ENCODE data around the gene CA10.

Gene CA10

DNA sequence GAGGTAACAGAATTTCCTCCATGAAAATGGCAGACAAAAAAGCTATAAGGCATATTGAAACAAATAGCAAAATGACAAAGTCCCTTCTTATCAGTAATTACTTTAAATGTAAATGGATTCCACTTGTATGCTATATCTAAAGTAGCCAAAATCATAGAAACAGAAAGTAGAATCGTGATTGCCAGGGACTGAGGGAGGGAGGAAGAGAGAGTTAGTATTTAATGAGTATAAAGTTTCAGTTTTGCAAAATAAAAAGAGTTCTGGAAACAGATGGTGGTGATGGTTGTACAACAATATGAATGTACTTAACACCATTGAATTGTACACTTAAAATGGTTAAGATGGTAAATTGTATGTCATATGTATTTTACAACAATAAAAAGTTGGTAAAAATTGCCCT, 407.4 kb downstream of the CA10 start:
- DNase-seq: no peak

DNA sequence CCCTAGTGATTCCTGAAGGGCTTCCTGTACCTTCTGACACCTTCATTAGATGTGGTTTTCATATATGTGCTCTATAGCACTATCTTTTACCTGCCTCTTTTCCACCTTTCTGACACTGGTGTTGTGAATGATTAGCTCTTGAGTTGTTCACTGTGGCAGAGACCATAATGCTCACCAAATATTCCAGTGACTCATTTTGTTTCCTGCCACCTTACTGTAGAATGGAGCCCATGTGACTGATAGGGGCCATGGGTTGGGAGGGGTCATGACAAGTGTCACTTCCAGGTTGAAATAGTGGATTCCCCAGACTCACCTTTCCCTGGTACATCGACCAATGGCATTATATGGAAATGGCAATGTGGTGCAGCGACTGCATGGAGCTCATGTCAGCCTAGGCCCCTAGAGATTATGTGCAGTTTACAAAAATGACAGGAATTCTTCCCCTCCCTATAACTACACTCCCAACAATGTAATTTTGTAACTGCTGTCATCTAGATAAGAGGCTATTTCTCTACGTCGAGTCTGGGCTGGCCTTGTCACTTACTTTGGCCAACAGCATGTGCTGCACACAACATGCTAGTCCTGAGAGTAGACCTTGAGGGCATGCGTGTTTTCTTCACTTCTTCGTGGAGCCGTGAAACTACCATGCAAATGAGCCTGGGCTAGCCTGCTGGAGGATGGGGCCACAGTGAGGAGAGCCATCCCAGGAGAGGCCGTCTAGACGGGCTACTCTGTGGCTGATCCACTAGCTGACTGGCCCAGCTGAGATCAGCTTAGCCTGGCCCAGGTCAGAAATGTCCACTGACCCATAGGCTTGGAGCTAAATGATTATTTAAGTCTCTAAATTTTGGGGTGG, 409.5 kb downstream of the CA10 start:
- DNase-seq: no peak

DNA sequence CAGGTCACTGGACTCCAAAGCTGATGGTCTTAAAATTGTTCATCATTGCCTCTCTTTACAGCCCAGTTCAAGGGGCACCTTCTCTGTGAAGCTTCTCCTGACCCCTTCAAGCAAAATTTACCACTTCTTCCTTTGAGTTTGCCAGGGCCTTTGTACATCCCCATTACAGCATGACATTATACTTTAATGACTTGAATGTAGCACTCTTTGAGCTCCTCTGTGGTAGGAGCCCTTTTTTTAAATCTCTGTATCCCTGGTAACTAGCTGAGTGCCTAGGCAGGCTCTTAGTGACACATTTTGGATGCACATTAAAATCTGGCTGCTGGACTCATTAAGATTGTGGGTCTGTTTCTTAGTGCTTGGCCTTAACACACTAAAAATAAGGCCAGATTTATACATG, 412.1 kb downstream of the CA10 start:
- DNase-seq: no peak

DNA sequence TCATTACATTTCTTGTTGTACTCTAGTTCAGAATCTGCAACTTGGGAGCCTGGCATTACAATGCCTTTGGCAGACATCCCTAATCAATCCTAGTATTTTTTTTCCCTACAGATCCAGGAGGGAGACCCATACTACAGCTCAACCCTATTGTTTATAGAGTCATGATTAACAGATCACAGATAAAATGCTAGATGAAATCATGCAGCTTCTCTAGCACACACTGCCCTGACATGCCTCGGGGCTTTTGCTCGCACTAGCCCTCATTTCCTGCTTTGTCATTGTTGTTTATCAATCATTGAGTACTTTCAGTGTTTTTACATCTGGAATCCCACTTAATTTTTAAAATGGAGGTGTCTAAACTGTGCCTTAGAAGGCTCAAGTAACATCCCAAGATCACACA, 412.5 kb downstream of the CA10 start:
- DNase-seq: no peak

DNA sequence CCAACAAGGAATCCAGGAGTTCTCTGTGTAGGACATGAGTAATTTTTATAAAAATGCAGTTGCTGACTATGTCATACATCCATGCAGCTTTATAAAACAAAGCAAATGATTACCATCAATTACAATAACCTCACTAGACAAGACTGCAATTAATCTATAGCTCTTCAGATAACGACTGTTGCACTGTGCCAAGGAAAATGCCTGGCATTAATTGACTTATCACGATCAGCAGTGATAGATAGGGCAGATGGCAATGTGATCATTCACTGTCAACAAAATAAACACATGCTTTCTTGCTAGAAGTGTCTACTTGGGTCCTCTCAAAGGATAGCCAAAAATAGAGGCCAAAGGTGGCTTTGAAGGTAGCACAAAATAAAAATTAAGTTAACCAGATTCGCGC, 415.0 kb downstream of the CA10 start:
- DNase-seq: no peak

DNA sequence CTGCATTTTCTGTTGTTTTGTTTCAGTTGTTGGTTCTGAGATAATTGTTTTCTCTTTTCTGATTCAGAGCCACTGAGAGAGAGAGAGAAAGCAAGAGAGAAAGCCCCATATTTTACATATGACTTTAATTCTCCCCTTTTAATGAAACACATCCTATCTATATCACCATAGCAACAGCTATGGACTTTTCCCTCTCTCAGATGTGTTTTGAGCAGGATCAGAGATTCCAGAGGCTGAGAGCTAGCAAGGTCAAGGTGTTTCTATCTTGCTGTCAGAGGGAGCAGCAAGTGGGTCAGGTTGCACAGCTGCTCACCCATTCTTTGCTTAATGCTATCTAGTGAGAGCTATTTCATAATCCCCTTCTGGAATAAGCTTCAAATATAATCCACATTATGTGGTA, 415.9 kb downstream of the CA10 start:
- DNase-seq: no peak

DNA sequence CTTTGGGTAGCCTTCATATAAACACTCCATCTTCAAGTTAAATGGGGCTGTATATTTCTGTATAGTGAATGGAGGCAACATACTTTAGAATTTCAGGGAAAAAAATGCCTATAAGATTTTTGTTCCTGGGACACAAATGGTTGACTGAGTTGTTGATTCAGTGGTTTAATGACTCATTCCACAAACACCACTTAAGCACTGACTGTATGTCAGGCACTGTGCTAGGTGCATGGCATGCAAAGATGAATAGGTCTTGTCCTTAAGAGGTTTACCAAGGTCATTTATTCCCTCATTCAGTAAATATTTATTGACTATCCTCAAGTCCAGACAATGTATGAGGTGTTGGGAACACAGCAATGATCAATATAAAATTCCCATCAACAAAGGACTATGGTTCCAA, 417.1 kb downstream of the CA10 start:
- DNase-seq: no peak

DNA sequence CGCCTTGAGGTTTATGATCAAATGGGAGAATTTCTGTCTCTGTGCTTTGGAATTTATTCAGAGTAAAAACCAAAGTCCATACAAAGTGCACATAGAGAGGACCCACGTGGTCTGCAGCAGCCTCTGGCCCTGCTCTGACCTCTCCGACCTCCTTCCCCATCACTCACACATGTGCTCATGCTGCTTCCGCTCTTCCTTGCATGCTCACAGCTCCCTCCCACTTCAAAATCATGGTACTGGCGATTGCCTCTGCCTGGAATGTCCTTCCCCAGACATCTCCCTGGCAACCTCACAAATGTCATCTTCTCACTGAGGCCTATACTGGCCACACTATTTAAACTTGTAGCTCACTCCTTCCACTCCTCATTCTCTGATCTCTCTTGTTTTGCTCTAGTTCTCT, 418.0 kb downstream of the CA10 start:
- DNase-seq: no peak

DNA sequence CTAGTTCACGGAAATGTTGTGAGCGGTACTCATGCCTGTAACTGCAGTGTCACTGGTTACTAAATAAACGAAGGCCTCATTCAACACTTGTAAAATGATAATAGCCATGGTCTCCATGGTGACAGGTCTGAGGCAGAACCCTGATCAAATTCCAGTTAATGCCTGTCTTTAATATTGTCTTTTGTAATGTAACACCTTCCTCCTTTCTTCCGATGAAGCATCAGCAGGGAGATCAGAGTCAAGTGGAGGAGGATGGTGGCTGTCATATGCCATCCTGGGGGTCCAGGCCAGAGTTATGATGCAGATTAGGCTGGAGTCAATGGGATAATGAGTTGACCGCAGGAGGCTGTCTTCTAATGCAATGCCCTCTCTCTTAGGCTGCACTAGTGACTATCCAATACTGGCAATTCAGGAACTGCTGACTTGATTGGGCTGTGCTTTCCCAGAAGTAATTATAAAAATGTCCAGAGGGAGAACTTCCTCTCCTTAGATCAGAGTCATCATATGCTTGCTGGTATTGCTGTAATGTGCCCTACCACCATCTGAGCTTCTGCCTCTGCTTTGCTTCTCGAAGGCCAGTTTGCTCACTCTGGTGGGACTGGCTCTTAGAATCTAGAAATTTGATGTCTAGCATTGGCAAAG, 419.1 kb downstream of the CA10 start:
- DNase-seq: no peak

DNA sequence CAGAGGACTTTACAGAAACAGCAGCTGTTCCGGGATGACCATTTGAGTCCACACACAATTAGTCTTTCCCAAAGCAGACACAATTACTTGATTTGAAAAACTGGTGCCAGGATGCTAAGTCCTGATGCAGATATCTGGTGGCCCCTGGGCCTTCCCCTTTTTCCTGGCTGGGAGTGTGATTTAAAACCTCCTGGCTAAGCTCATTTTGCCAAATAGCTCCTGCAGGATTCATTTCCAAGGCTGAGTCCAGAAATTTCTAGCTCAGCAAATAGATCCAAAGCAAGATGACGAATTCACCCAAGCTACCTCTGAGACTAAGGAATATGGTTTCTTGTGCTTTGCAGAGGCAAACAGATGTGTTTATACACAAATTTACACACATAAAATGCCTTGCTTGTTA, 422.2 kb downstream of the CA10 start:
- no peak for DNase-seq

DNA sequence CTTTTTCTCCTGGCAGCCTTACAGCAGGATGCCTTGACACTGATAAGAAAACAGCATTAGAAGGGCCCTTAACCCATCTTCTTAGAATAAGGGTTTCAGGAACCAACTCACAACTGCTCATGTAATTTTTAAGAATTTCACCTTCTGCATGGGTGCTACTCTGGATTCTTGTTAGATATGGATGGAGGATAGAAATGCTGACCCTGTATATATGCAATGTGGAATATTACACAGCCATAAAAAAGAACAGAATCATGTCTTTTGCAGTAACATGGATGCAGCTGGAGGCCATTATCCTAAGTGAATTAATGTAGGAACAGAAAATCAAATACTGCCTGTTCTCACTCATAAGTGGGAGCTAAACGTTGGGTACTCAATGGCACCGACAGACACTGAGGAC, 423.5 kb downstream of the CA10 start:
- DNase-seq: no peak

DNA sequence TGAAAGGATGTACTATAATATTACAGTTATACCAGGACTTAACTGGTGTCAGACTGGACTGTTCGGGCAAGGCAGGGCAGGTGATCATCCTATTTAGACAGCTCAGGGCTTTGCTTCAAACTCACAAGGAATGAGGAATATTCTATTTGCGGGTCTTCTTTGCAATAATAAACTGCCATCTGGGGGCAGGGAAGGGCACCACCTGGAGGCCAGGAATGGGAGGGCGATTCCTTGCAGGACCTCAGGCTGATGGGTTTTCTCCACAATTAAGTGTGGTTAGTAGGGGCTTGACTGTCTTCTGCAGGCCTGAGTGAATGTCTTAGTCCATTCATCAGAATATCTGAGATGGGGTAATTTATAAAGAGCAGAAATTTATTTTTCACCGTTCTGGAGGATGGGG, 424.1 kb downstream of the CA10 start:
- no peak for DNase-seq

DNA sequence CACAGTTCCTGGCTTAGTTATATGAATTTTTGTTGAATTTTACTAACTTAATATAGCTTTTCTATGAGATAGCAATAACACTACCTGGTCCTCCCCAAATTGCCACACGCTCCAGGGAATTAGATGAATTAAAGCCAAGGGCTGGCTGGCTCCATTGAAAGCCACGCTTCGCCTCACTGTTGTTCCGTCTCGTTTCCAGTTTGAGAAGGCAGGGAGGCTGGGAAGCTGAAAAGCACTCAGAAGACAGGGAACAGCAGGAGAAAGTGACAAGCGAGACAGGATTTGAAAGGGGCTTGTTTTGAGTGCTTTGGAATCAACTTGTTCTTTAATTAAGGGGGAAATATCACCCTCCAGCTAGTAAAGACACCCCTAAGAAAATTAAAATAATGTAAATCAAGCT, 425.3 kb downstream of the CA10 start:
- no peak for DNase-seq

DNA sequence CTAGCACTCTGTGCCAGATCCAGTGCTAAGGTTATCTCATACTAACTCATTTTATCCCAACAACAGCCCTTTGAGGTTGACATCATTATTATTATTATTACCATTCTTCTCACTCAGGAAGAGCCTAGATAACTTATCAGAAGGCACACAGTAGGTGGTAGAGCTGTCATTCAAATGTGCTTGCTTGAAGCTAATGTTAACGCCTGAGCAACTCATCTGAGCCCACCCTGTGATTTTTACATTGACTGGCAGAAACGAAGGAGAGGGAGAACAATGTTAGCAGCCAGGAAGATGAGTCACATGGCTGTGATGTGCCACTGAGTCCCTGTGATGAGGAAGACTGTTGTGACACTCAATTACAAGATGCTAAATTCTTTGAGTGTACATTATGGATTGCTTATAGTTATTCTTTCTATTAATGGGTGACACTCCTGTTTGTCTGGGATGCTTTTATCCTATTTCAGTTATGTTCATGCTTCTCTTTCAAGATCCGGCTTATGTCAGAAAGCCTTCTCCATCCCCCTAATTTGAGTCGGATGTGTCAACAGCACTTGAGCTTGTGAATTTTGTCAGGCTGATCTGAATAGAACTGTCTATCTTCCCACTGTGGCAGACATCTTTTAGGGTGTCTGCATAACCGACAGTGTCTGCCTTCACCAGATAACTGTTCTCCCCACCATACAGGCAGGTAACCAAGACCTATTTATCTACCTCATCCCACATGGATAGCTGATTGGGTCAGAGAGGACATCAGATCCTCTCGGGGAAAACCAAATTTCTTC, 426.4 kb downstream of the CA10 start:
- no peak for DNase-seq

DNA sequence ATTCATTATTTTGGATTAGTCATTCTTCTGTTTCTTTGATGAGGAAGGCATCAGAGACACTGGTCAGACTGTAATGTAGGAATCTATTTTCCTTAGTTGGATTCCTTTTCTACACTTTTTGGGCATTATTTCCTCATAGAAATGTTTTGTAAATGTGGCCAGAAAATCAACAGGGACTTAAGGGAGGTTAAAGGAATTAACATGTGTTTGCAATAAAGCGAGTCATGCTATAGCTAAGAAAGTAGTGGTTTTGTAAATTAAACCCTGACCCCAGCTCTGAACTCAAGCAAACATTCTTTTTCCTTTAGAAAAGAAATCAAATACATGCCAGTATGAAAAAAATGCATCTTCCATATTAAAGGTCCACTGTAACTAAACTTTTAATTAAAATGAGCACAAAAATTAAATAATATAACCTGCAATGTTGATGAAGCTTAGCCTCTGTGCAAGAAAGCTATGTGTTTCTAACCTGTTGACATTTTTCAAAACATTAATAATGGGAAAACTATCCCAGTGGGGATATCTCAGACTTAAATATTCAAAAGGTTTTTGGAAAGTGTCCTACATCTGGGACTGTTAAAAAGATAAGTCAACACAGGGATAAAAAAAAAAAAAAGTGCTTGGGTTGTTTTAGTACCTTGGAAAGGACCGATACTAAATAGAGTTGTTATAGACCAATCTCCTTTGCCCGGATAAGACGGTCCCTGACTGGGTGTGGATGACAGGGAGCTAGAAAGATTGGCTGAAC, 428.0 kb downstream of the CA10 start:
- no peak for DNase-seq

DNA sequence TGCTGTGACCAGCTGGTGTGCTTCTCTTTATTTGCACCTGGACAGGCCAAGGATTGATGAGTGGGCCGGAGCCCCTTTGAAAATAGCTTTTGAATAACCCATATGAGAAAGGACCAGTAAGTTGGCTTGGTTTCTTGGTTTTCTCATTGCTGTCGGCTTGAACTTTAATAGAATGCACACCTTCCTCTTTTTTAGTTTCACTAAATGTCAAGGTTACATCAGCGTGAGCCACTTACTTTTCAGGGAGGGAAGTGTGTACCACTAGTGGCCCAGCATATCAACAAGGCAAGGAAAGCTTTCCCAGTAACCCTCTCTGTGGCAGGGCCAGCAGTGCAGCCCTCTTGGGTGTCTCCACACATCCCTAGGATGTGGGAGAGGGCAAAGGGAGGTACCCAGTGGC, 433.3 kb downstream of the CA10 start:
- DNase-seq: no peak

DNA sequence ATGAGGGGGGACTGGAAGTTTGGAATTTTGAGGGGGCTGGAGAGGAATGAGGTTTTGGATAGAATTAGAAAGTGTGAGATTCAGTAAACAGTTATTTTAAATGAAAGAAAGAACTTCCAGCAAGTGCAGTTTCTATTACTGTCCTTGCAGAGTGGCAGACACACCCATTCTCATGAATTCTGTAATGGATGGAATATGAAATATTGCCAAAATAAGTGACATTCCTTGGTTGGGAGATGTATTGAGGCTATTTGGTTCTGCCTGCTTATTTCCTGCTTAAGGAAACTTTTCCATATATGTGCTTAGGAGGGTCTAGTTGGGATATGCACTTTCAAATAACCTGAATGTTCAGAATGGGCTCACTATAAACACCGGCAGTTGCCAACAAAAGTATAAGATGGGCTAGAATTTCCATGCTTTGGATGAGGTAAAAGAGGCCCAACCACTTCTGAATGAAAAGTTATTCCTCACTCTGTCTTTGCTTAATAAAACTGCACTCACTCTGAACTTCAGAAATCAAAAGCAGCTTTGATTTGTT, 434.4 kb downstream of the CA10 start:
- DNase-seq: no peak

DNA sequence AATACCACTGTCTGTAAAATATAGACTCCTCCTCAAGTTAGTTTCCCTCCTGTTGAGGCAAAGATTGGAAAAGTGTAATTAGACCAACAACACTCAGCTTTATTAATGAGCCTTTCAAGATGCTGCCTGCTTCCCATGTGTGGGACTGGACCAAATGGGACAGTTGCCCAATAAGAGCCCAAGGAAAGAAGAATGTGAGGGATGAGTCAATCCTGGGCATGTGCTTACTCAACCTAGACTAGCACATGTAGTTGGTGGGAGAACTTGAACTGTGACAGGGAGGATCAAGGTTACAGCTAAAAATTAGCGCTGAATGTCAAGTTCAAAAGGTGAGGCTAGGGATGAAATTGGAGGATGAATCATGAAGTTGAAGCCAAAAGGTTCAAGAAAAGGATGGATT, 435.5 kb downstream of the CA10 start:
- no peak for DNase-seq

DNA sequence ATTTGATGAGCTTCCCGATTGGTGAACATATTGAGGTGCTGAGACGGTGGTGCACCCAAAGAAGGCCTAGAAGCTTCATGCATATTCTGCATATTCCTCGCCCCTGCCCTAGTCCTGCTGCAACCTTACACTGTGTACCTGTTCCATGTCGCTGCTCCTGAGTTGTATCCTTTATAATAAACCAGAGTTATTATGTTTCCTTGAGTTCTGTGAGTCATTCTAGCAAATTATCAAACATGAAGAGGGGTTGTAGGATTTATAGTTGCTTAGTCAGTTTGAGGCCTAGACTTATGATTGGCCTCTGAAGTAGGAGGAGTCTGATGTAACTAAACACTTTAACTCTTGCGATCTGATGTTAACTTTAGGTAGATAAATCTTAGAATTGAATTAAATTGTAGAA, 436.8 kb downstream of the CA10 start:
- DNase-seq: no peak

DNA sequence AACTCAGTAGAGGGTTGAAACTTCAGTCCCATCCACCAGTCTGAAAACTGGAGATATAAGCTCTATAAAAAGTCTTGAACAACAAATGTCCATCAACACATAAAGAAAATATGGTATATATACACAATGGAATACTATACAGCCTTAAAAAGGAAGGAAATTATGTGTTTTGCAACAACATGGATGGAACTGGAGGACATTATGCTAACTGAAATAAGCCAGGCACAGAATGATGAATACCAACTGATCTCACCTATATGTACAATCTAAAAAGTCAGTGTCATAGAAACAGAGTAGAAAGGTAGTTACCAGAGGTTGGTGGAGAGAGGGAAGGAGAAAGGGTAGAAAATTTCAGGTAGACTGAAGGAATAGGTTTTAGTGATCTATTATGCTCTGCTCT, 438.1 kb downstream of the CA10 start:
- no peak for DNase-seq

DNA sequence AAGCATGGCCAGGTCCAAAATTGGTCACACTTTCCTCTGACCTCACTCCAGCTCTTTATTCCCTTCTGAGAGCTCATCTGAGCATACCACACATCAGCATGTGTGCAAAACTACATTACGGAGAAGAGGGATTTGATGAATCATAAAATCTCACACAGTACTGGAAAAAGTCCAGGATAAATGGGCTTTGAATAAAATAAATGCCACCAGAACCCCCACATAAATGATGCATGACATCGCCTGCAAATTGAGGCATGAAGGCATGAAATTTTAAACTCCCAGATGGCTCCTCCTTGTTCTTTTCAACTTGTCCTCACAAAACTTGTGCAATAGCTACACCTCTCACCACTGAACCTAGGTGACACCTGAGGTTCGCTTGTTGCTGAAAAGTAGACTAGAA, 439.5 kb downstream of the CA10 start:
- DNase-seq: no peak

DNA sequence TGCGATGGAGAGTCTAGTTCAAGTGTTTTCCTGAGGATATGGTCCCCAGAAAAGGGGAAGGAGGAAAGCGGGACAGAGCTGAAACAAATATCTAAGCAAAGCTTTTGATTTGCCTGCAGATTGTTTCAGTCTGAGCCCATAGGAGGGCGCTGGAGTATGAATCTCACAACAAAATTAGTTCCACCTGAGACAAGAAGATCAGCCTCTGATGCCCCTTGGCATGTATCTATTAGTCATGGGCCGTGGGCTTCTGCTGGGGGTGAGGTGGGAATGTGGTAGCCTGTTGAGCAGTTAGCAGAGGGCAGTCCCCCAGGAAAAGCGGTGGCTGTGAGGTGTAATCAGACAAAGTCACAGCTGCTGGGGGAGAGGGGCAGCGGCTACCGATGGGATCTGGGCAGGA, 446.9 kb downstream of the CA10 start:
- DNase-seq: no peak

DNA sequence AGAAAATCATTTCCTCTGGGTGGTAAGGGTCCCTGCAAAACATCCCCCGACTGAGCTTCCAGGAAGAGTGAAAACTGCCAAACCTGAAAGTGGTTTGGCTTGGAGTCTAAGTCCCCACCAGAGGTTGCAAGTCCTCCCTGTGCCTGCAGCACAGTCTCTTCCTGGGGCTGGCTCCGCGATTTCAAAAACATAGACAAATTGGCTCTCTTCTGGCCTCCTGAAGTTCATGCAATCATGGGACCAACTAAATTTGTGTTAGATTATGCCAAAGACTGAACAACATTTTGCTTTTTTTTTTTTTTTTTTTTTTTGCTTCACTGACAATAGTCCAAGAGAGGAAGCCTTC, 447.9 kb downstream of the CA10 start:
- DNase-seq: no peak
